ENCODE data around the gene TCF21.

TCF21 gene

DNA sequence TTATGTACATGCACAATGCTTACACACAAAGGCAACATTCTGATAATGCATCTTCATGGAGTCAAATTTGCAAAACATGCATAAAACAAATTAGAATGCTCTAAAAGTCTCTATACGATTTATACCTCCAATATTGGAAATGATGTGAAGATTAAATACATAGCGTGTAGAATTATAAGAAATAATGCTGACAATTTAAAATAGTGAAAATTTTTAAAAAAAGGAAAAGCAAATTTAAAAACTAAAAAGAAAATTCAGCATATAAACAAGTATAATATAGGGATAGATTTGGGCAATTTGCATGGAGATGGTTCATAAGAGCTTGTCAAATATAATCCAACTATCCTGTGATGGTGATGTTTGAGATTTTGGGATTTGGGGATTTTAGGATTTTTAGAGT lies 14.9 kb downstream of the TCF21 start:
- no peak for DNase-seq (ENCODE audit: extremely low read depth, low read depth)
- TF ChIP-seq CTCF (IDR thresholded peaks at IDR 0.05; ENCODE audit: low read depth, low read length) = no peak

DNA sequence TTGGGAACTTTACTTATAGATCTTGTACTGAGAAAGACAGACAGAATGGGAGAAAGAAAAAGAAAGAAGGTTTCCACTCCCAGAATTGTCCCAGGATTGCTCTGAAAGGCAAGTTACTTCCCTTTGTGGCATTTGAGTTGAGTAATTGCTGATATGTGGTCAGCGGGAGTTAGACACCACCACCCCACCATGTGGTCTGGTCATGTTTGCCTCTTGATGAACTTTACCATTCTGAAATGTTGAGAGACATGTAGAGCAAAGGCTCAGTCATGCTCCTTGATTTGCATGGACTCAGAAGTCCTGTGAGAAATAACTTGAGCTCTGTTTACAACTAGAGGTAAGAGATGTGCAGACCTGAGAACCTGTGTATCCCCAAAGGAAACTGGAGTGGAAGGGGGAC lies 17.1 kb downstream of the TCF21 start:
- no peak for TF ChIP-seq CTCF (IDR thresholded peaks at IDR 0.05; ENCODE audit: low read depth, low read length)
- no peak for DNase-seq (ENCODE audit: extremely low read depth, low read depth)

DNA sequence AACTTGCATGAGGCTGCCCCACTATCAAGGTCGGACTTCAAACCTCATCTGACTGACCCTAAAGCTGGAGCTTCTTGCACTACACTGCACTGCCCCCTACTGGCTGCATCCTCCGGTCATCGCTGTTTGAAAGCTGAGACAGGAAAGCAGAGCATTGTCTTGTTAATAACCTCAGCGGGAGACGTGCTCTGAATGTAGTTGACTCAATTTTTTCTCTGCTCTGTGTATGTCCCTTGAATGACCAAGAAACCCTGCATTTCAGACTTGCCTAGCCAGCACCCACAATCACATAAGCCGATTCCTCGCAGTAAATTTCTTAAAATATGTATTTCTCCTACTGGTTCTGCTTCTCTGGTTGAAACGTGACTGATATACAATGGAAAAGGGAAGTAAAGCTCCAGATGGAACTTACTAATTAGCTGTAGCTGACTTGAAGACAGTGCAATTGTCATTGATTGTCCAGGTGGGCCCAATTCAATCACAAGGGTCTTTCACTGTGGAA lies 27.8 kb downstream of the TCF21 start:
- peak; percentile 75 for DNase-seq (ENCODE audit: extremely low read depth, low read depth)
- TF ChIP-seq CTCF (IDR thresholded peaks at IDR 0.05; ENCODE audit: low read depth, low read length) = peak; percentile 97

DNA sequence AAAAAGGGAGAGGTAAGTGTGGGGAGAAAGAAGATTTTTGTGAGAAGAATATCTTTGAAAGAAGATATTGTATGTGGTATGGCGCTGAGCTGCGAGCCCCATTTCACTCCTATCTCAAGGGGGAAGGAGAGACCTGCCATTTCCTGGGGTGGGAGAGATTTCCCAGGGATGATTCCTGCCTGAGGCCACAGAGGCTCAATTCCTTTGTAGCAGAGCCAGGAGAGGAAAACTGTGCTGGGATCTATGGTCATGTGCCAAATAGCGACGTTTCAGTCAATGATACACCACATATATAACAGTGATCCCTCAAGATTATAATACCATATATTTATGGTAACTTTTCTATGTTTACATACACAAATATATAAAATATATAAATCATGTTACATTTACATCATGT lies 28.9 kb downstream of the TCF21 start:
- no peak for TF ChIP-seq CTCF (IDR thresholded peaks at IDR 0.05; ENCODE audit: low read depth, low read length)
- no peak for DNase-seq (ENCODE audit: extremely low read depth, low read depth)

GRCh38 chr6:133918208-133918930 lies 29.5 kb downstream of the TCF21 start:
- TF ChIP-seq CTCF (IDR thresholded peaks at IDR 0.05; ENCODE audit: low read depth, low read length) = no peak
- no peak for DNase-seq (ENCODE audit: extremely low read depth, low read depth)

DNA sequence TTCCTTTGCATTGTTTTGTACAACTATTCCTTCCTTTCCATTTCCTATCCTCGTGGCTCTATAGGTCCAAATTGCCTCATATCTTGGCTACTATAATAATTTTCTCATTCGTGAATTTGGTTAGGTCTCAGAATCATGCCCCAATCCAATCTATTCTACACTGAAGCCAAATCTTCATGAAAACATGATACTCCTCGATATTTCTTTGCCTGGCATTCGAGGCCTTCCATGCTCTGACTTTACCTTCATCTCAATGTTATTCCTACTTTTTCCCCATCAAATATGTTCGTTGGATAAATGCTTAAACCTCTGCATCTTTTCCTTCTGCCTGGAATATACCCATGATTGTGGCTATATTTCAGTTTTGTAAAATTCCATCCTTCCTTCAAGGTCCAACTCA lies 30.4 kb downstream of the TCF21 start:
- TF ChIP-seq CTCF (IDR thresholded peaks at IDR 0.05; ENCODE audit: low read depth, low read length) = no peak
- DNase-seq (ENCODE audit: extremely low read depth, low read depth) = no peak

DNA sequence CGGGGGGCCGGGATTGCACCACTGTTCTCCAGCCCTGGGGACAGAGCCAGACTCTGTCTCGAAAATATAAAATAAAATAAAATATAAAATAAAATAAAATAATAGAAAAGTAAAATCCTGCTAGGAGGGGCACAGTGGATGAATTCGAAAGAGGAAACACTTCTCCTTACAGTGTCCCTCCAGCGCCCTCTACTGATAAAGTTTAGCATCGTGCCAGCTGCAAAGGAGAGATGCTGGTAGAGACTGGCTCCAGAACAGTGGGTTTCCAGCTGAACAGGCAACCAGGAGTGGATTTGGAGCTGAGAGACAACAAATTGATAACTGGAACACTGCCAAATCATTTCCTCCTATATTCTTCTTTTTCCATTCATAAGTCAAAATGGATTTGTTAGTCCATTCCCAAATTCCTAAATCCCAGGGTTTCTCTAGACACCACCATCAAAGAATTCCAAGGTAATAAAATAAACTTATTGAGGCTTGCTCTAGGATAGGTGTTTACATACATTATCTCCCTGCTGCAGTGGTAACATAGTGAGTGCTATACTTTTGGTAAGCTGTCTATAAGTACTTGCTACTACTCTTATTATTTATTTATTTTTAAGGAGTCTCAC lies 32.4 kb downstream of the TCF21 start:
- peak; percentile 44 for DNase-seq (ENCODE audit: extremely low read depth, low read depth)
- peak; percentile 86 for TF ChIP-seq CTCF (IDR thresholded peaks at IDR 0.05; ENCODE audit: low read depth, low read length)
